ENCODE measurements around the gene NUCKS1. TPM values are rescaled to one million over a fixed set of nuclear protein-coding genes. Genes with fewer than 3 reads are reported as not detected.

NUCKS1 gene
- total and polyA plus RNA-seq, 10 of the 15 experiments (the other 5 are each of a cell fraction or from before 2014, with no cell fraction given), result 40.5 to 135 (median 55.5) TPM

- Histone ChIP-seq H3K27me3 (replicated peaks in 1 of 2; ENCODE audit: control insufficient read depth in 2 of 2, insufficient read depth in 2 of 2, low read length in 1 of 2) (no peaks in the 10 kb centered on the region), H3K4me1 (ENCODE audit: control insufficient read depth, insufficient read depth, low read length) (no peaks in the 10 kb centered on the region), H3K9ac (ENCODE audit: control insufficient read depth, insufficient read depth, low read length) (no peak overlapping the region), H3K36me3 (ENCODE audit: control insufficient read depth in 2 of 2, insufficient read depth in 2 of 2, low read length in 1 of 2) (peaks cover 0 to 5% of the 10 kb centered on the region in 2 experiments; a peak in 2 of 4 replicates), H3K27ac (ENCODE audit: control insufficient read depth, insufficient read depth) (no peak overlapping the region), H2AFZ (ENCODE audit: control insufficient read depth, low read depth, low read length) (no peak overlapping the region), H3K9me3 (replicated peaks; ENCODE audit: control insufficient read depth, insufficient read depth, low read length) (no peaks in the 10 kb centered on the region), H3K79me2 (ENCODE audit: control insufficient read depth, insufficient read depth, low read length) (no peaks in the 10 kb centered on the region), H4K20me1 (ENCODE audit: control insufficient read depth, insufficient read depth) (no peaks in the 10 kb centered on the region), H3K4me2 (ENCODE audit: control insufficient read depth, insufficient read depth) (no peak overlapping the region), H3K4me3 (no peak overlapping the region)
- 75% methylated on average over 2 of the region's 2 CpGs for WGBS (ENCODE audit: insufficient coverage, insufficient replicate concordance, low lambda C conversion rate, missing lambda C conversion rate)
- ATAC-seq (no peak), FAIRE-seq (no peak), DNase-seq (ENCODE audit: low read depth, low spot score) (no peak)
- RAD21 ChIA-PET (ENCODE audit: unreplicated experiment), result interaction anchor here (0.6 to 10.5 kb wide), 15 partner anchors 9 to 267 kb away, joined by 3 to 538 read pairs (median 10); partner anchors contain the start of genes RAB29 and SLC45A3
- CTCF ChIA-PET, result interaction anchor here (0.5 to 16.5 kb wide), 25 partner anchors 6 to 267 kb away, joined by 3 to 1339 read pairs (median 9); partner anchors contain the start of genes ELK4 and SLC45A3
- in situ Hi-C loops (cut with MboI) (loop anchor here (5.0 kb wide), 2 partner anchors 47 to 122 kb away; no protein-coding TSS in a partner anchor), intact Hi-C loops (cut with micrococcal nuclease; ENCODE audit: unreplicated experiment) (no loop called here)
- TF ChIP-seq NFXL1 (IDR thresholded peaks at IDR 0.05; ENCODE audit: borderline replicate concordance) (no peak), BCL3 (IDR thresholded peaks at IDR 0.05; ENCODE audit: borderline replicate concordance, insufficient read depth, low read depth, low read length, poor library complexity, severe bottlenecking) (no peak), SMAD5 (IDR thresholded peaks at IDR 0.05; ENCODE audit: low read depth) (no peak), STAT1 (conservative IDR thresholded peaks at IDR 0.05) (no peak), PKNOX1 (IDR thresholded peaks at IDR 0.05) (no peak), KAT2A (conservative IDR thresholded peaks at IDR 0.05; ENCODE audit: control insufficient read depth, low read depth, low read length) (no peak), NR2C1 (IDR thresholded peaks at IDR 0.05) (no peak), FOXM1 (IDR thresholded peaks at IDR 0.05; ENCODE audit: low read depth, low read length) (no peak), MYB (IDR thresholded peaks at IDR 0.05; ENCODE audit: borderline replicate concordance, low read depth, low read length) (no peak), POLR2AphosphoS5 (IDR thresholded peaks at IDR 0.05; ENCODE audit: low read length) (no peak), KDM1A (IDR thresholded peaks at IDR 0.05; ENCODE audit: borderline replicate concordance) (no peak), MAX (IDR thresholded peaks at IDR 0.05; ENCODE audit: low read depth, low read length) (no peak), JUND (IDR thresholded peaks at IDR 0.05; ENCODE audit: low read depth, low read length) (no peak), RELA (IDR thresholded peaks at IDR 0.05; ENCODE audit: borderline replicate concordance, partially characterized antibody) (no peak), CUX1 (IDR thresholded peaks at IDR 0.05; ENCODE audit: insufficient replicate concordance, low read depth, low read length) (no peak)
- POLR2A ChIA-PET, result interaction anchor here (4.0 to 10.1 kb wide), 3 partner anchors 31 to 50 kb away, joined by 21 to 89 read pairs (median 34); partner anchors contain the start of gene SLC45A3
- no TSS peak for BruUV-seq (replicated peaks)
- SMC1A ChIA-PET (ENCODE audit: uncharacterized antibody, unreplicated experiment), result interaction anchor here (1.0 to 19.5 kb wide), 18 partner anchors 10 to 268 kb away, joined by 3 to 1008 read pairs (median 7); partner anchors contain the start of gene SLC45A3
These were observed 40.3 kb downstream of the NUCKS1 start for GRCh38 chr1:205709640-205710039.

All from GM12878 (cell line).